Measurements from ENCODE around the gene CITED4.
"Not testable (repeated sequence)": the region's sequence is repeated elsewhere in the genome, so short reads cannot be mapped to it uniquely, and the experiment has no call there.

CITED4 gene

GRCh38 chr1:40862008-40862863 lies at the start of gene CITED4:
TSS of gene CITED4 (minus strand) at chr1:40862363. CDS start at chr1:40862127, 236 bp downstream.
- no peak for FAIRE-seq

- FAIRE-seq: no peak
These were observed 48.9 kb upstream of the CITED4 start for GRCh38 chr1:40911105-40911504.

- FAIRE-seq: no peak
These were observed 47.1 kb upstream of the CITED4 start for GRCh38 chr1:40909281-40909680.

GRCh38 chr1:40908350-40908749 lies 46.2 kb upstream of the CITED4 start:
- FAIRE-seq: no peak

- no peak for FAIRE-seq
These were observed 45.7 kb upstream of the CITED4 start for GRCh38 chr1:40907899-40908298.

GRCh38 chr1:40906781-40907400 lies 44.7 kb upstream of the CITED4 start:
- no peak for FAIRE-seq

GRCh38 chr1:40905061-40905460 lies 42.9 kb upstream of the CITED4 start:
- no peak for FAIRE-seq

- no peak for FAIRE-seq
These were observed 40.9 kb upstream of the CITED4 start for GRCh38 chr1:40903106-40903505.

GRCh38 chr1:40901886-40902852 lies 40.0 kb upstream of the CITED4 start:
- FAIRE-seq: no peak

GRCh38 chr1:40899230-40899870 lies 37.2 kb upstream of the CITED4 start:
- no peak for FAIRE-seq

GRCh38 chr1:40898431-40898901 lies 36.3 kb upstream of the CITED4 start:
- no peak for FAIRE-seq

- FAIRE-seq: no peak
These were observed 35.4 kb upstream of the CITED4 start for GRCh38 chr1:40897513-40897912.

- no peak for FAIRE-seq
These were observed 34.3 kb upstream of the CITED4 start for GRCh38 chr1:40896482-40896881.

- no peak for FAIRE-seq
These were observed 33.4 kb upstream of the CITED4 start for GRCh38 chr1:40895601-40896000.

GRCh38 chr1:40894858-40895257 lies 32.7 kb upstream of the CITED4 start:
- FAIRE-seq: not testable (repeated sequence)

- no peak for FAIRE-seq
These were observed 32.3 kb upstream of the CITED4 start for GRCh38 chr1:40894455-40894854.

- no peak for FAIRE-seq
These were observed 31.8 kb upstream of the CITED4 start for GRCh38 chr1:40893946-40894345.

- FAIRE-seq: no peak
These were observed 30.2 kb upstream of the CITED4 start for GRCh38 chr1:40892354-40892753.

- FAIRE-seq: no peak
These were observed 28.6 kb upstream of the CITED4 start for GRCh38 chr1:40890771-40891170.

- no peak for FAIRE-seq
These were observed 25.5 kb upstream of the CITED4 start for GRCh38 chr1:40887652-40888051.

GRCh38 chr1:40887012-40887378 lies 24.8 kb upstream of the CITED4 start:
- no peak for FAIRE-seq

- no peak for FAIRE-seq
These were observed 24.3 kb upstream of the CITED4 start for GRCh38 chr1:40886318-40887011.

Measured in colon (tissue), 2 donors.